Left lobe of liver (tissue), 2 donors: ENCODE results near the gene ZNF467. TPM values are rescaled to one million over a fixed set of nuclear protein-coding genes. Genes with fewer than 3 reads are reported as not detected.

ENCODE experiments used
- ATAC-seq: fragments of 200-7000 bp; cut with Tn5 transposase; one replicate; pipeline ENCODE4 v1.9.1; 2020; ENCODE audit warnings: mild to moderate bottlenecking, moderate library complexity
- DNase-seq: peaks from one replicate; pipeline ENCODE4 v3.0.0-alpha.2; 2020; ENCODE audit warnings: low spot score
- total RNA-seq: library from RNA; stranded (reverse); gene quantifications from one replicate; pipeline ENCODE4 v1.2.1, GENCODE V29; 2021
- donor health status: DM: no; HTN: no; CAD: no; lungs with moderate emphysema.
- donor health status: DM: no; HTN: yes; CAD: no.

The ZNF467 gene
- total RNA-seq, 1 donor from 2014 or later, result 18.9 TPM

- ATAC-seq (no peak), DNase-seq (no peak)
Observed at GRCh38 chr7:149808311-149808710, 34.9 kb upstream of the ZNF467 start.

- ATAC-seq, result no peak
- DNase-seq, result no peak
Observed at GRCh38 chr7:149806726-149807125, 33.3 kb upstream of the ZNF467 start.

GRCh38 chr7:149804106-149804505 is 30.7 kb upstream of the ZNF467 start:
- no peak for ATAC-seq
- no peak for DNase-seq

GRCh38 chr7:149803551-149804074 is 30.2 kb upstream of the ZNF467 start:
- no peak for ATAC-seq
- DNase-seq, result no peak

GRCh38 chr7:149802966-149803365 is 29.6 kb upstream of the ZNF467 start:
- DNase-seq, result no peak
- ATAC-seq, result no peak

- DNase-seq (no peak), ATAC-seq (no peak)
Observed at GRCh38 chr7:149801816-149802215, 28.4 kb upstream of the ZNF467 start.

- no peak for DNase-seq
- no peak for ATAC-seq
Observed at GRCh38 chr7:149801002-149801566, 27.7 kb upstream of the ZNF467 start.

- no peak for DNase-seq
- ATAC-seq, result no peak
Observed at GRCh38 chr7:149800169-149800555, 26.8 kb upstream of the ZNF467 start.

GRCh38 chr7:149799397-149800168 is 26.2 kb upstream of the ZNF467 start:
- ATAC-seq (peak; percentile 44), DNase-seq (no peak)

GRCh38 chr7:149797771-149798170 is 24.4 kb upstream of the ZNF467 start:
- ATAC-seq, result no peak

GRCh38 chr7:149796287-149796860 is 23.0 kb upstream of the ZNF467 start:
- no peak for DNase-seq
- no peak for ATAC-seq

More at GRCh38 chr7:149797771-149798170, 24.4 kb upstream of the ZNF467 start:
- DNase-seq, result no peak

GRCh38 chr7:149795126-149795525 is 21.7 kb upstream of the ZNF467 start:
- no peak for DNase-seq

GRCh38 chr7:149794661-149795060 is 21.3 kb upstream of the ZNF467 start:
- ATAC-seq, result no peak

More at GRCh38 chr7:149795126-149795525, 21.7 kb upstream of the ZNF467 start:
- no peak for ATAC-seq

GRCh38 chr7:149793261-149793660 is 19.9 kb upstream of the ZNF467 start:
- DNase-seq, result no peak
- ATAC-seq, result no peak

More at GRCh38 chr7:149794661-149795060, 21.3 kb upstream of the ZNF467 start:
- DNase-seq, result no peak

GRCh38 chr7:149792220-149792595 is 18.8 kb upstream of the ZNF467 start:
- no peak for ATAC-seq
- DNase-seq, result no peak

- ATAC-seq, result no peak
- no peak for DNase-seq
Observed at GRCh38 chr7:149791411-149792219, 18.2 kb upstream of the ZNF467 start.

GRCh38 chr7:149790754-149791360 is 17.5 kb upstream of the ZNF467 start:
- DNase-seq (no peak), ATAC-seq (no peak)

- no peak for ATAC-seq
- no peak for DNase-seq
Observed at GRCh38 chr7:149790146-149790548, 16.8 kb upstream of the ZNF467 start.

- no peak for ATAC-seq
- DNase-seq, result no peak
Observed at GRCh38 chr7:149789101-149789500, 15.7 kb upstream of the ZNF467 start.

- peak; percentile 91 for DNase-seq
- ATAC-seq, result peak; percentile 87
Observed at GRCh38 chr7:149788300-149788851, 15.0 kb upstream of the ZNF467 start.
